ENCODE data around the gene OGFRL1.

The OGFRL1 gene

DNA sequence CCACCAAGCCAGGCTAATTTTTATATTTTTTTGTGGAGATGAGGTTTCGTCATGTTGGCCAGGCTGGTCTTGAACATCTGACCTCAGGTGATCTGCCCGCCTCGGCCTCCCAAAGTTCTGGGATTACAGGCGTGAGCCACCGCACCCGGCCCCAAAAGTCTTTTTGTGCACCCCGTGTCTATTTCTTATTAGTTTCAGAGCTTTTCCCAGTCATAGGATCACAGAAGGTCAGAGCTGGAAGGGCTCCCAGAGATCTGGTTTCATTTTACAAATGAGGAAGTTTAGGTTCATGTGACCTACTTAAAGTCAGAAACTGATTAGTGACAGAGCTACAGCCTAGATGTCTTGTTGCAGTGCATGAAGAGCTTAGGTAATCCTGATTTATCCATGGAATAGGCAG is 1.6 kb upstream of the OGFRL1 start:
- DNase-seq (ENCODE audit: low read depth): peak; percentile 49

DNA sequence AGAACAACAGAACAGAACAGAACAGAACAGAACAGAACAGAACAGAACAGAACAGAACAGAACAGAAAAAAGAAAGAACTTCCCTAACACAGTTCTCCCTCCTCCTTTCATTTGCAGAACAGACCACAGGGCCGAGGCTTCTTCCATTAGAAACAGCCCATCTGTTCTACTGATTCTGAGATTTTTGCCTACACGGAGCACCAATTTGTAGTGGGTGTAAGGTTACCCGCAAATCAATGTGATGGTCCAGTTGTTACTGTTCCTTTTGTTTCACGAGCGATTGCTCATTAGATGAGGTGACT is 734 bp upstream of the OGFRL1 start:
- no peak for DNase-seq (ENCODE audit: low read depth)

DNA sequence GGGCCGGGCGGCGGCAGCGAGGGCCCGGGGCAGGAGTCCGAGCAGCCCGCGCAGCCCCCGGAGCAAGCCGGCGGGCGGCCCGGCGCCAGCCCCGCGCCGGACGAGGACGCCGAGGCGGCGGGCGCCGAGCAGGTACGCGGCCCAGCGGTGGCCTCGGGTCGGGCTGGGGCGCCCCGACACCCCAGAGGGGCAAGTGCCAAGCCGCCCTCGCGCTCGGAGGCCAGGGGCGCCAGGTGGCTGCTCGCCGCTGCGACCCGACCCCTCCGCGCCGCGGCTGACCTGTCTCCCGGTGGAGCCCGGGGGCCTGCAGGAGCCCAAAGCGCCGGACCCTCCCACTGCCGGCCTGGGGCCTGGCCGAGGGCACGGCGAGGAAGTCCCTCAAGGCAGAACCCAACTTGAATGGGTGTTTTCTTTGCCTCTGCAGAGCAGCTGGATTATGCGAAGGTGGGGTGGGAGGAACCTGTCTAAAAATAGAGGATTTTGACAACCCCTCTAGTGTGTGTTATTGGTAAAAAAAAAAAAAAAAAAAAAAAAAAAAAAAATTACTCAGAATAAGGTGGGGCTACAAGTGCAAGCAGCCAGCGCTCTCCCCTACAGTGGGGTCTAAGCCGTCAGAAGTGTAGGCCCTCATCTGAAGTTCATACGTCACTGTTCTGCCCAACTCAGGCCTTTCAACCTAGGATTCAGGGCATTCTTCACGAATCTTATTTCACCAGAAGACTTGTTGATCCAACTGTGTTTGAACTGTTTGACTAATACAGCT is 609 bp downstream of the OGFRL1 start:
- no peak for DNase-seq (ENCODE audit: low read depth)

DNA sequence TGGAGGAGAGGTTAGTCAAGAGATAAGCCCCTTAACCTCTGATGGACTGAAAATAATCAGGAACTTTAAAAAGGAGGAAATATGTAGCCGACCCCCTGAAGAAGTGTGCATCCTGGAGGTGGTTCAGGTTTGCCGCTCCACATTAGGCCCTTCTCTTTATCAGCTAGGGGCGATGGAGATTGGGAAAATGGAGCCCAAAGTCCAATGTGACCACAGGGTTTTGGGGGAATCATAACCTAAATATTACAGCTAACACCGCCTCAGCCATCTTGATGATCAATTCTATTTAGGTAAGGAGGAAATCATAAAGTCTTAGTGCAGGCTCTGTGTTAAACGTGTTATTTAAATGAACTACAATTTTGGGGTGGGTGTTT is 1.2 kb downstream of the OGFRL1 start:
- DNase-seq (ENCODE audit: low read depth): no peak

DNA sequence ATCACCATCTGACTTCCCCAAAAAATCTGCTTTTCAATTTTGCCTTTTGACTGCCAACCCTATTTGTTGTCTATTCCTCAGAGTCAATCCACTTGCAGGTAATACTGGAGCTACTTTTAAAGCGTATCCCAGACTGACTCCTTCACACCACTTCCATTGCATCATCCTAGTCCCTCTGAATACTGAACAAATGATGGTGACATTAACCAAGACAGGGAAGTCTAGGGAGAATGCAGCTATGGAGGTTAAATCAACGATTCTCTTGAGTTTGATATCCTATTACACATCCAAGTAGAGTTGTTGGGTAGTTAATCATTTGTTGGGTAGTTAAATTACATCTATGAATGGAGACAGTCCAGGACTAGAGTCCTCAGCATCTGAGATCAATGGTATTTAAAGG is 2.0 kb downstream of the OGFRL1 start:
- DNase-seq (ENCODE audit: low read depth): no peak

DNA sequence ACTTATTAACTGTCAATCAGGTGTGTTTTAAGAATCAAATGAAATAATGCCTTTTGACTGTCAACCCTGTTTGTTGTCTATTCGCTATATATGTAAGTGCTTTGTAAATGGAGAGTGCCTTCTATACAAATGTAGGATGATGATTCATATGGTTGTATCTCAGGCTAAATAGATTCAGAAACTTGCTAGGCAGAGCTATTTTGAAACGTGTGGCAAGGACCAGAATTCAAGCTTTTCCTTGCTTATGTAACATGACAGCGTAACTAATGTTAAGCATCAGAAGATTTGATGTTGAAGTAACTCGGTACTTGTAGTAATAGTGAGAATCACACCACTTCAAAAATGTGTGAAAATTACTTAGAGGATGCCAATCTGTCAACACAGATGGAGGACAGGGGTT is 3.4 kb downstream of the OGFRL1 start:
- DNase-seq (ENCODE audit: low read depth): no peak

DNA sequence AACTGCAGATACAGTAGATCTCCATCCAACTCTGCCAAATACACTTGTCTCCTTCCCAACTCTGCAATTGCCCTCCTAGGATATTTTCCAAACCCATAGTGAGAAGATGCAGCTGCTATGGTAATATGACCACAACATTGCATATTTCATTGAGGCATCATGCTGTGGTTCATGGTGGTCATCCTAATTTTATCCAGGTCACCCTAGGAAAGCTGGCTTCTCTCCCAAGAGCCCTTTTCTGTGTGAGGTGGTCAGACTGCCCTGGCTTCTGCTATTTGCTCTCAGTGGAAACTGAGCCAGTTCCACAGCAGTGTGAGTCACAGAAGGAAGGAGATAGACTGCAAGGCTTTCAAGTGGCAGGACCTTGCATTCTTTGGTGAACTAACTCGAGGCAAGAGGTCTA is 5.5 kb downstream of the OGFRL1 start:
- DNase-seq (ENCODE audit: low read depth): peak; percentile 95

DNA sequence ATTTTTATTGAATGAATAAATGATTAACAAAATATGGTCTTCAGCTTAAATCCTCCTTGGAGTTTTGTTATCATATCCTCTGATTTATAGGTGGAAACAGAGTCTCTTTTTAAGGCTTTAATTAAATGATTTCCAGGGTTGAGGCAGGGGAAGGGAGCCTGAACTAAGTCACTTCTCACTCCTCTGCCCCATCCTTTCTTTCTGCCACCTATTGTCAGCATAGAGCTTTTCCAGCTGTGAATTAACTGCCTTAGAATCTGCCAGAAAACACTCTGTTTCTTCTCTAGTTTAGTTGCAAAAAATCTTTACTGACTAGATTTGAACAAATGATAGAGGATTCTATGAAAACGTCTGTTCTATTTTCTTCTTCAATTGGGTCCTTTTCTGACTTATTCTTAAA is 9.8 kb downstream of the OGFRL1 start:
- DNase-seq (ENCODE audit: low read depth): no peak

DNA sequence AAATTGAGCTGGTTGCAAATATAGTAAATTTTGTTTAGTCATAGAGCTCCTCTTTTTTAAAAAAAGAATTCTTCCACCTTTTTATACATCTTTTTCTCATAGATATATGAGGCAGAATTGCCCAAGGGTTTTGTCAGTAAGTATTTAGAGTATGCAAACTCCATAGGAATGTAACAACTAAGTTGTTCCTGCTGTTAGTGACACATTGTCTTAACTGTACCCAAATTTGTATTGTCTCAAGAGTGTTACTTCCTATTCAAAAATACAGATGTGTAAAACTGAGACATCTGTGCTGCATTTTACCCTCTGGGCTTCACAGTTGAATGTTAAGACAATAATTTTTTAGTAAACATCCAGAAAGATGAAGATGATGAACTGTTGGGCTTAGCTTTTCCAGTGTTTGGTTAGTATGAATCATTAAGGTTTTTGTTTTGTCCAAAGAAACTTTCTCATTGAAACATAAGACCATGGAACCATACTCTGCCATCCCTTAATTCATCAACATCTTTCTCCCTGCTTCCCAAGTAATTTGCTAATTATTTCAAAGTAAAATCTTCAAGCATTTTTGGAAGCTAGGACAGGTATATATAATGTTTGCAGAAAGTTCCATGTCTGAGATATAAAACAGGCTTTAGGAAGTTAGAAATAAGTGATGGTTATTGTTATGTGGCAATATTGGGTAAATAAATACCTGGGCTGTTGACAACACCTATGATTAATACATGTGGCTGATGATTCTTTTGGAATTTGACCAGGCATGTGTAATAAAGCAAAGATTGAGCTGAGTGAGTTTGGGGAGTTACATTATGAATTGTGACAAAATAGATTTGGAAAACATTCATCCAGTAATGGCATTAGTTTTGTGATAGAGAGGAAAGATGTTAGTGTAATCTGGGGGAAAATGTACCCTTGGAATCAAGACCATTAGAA is 11.2 kb downstream of the OGFRL1 start:
- no peak for DNase-seq (ENCODE audit: low read depth)

DNA sequence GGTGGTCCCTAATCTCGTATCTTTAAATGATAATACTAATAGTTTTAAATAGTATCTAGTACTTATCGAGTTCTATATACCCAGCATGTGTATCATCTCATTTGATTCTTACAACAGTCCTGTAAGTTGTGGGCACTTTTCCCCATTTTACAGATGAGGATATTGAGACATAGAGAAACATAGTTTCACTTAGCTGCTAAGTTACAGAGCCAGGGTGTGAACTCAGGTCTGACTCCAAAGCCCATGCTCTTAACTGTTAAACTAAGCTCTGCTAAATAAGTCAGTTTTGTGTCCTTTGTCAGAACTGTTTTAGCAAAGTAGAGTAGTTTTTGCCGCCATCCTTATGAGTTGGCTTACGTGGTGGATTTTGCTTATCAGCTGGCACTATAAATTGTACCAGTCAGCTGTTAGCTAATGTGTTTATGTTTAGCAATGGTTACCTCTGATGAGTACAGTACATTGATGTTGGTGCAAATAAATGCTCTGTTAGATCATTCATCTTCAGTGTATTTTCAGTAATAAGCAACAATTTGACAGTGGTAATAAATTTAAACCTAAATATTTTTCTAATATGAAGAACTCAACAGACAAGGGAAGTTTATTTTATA is 12.1 kb downstream of the OGFRL1 start:
- DNase-seq (ENCODE audit: low read depth): no peak

DNA sequence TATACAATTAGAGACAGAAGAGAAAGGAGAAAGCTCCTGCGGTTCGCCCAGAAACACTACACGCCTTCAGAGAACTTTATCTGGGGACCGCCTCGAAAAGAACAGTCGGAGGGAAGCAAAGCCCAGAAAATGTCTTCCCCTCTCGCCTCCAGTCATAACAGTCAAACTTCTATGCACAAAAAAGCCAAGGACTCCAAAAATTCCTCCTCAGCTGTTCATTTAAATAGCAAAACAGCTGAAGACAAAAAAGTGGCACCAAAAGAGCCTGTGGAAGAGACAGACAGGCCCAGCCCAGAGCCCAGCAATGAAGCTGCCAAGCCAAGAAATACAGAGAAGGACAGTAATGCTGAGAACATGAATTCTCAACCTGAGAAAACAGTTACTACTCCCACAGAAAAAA is 12.9 kb downstream of the OGFRL1 start:
- no peak for DNase-seq (ENCODE audit: low read depth)

DNA sequence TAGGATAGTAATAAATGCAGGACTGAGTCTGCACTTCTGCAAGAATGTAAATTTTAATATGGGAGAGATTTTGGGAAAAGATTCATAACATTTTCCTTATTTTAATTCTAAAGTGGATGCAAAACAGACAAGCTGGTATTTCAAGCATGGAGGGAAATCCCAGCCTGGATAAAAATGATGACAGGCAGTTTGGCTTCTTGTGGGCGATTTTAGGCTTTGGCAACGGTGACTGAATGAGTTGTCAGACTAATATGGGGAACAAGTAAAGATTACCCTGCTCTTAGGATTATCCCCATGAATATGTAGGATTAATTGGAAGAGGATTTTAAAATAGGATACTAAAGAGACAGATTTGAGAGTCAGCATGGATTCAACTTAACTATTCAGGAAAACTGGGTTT is 21.0 kb downstream of the OGFRL1 start:
- DNase-seq (ENCODE audit: low read depth): no peak

DNA sequence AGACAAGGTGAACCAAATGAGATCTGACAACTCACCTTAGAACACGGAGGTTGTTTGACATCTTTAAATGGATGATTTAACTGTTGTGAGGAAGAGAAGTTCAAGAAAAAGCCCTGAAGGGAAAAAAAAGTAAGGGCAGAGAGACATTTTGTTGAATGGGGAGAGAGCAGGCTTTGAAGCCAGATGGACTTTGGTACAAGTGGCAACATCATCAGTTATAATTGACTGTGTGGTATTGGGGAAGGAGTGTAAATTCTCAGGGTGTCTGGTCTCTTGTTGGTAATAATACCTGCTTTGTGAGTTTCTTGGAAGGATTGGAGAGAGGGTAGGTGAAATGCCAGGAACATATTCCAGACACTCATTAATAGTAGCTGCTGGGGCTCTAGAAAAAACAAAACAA is 21.6 kb downstream of the OGFRL1 start:
- no peak for DNase-seq (ENCODE audit: low read depth)

DNA sequence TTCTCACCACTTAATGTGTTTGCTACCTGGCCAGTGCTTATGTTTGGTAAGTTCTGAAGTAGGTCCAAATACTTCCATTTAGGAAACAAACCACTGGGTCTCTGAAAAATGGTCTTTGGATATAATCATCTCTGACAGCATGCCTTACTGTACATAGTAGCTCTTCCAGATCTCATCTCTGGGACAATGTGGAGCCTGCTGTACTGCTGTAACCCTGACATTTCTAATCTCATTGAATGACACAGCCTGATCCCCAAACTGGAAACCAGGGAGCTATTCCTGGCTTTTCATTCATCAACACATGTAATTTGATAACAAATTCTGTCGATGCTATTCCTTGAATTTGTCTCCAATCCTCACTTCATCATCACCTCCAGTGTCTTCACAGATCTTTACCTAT is 23.5 kb downstream of the OGFRL1 start:
- no peak for DNase-seq (ENCODE audit: low read depth)

DNA sequence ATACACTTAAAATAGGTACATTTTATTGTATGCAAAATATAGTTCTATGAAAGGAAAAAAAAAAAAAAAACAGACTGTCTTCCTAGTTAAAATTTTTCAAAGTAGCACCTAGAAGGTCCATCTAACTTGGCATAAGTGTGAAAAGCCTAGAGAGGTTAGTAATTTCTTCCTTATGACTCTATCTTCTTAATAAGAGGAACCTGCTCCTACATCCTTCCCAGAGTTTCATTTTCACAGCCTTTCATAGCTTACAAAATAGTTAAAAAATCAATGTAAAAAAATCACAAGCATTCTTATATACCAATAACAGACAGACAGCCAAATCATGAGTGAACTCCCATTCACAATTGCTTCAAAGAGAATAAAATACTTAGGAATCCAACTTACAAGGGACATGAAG is 28.8 kb downstream of the OGFRL1 start:
- no peak for DNase-seq (ENCODE audit: low read depth)

DNA sequence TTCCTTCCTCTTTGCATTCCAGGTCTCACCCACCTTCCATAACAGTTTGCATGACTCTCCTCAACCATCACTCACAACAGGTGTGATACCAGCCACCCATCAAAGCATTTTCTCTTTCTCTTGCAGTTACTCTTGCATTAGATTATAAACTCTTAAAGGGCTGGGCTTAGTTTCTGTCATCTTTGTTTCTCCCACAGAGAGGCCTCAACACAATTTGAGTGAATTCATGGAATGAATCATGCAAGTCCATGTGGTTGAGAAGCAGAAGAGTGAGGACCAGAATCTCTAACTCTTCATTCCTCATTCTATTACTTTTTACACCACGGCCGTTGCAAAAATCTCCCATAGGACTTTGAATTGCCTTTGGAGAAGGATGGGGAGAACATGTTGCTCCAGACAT is 31.4 kb downstream of the OGFRL1 start:
- DNase-seq (ENCODE audit: low read depth): no peak

DNA sequence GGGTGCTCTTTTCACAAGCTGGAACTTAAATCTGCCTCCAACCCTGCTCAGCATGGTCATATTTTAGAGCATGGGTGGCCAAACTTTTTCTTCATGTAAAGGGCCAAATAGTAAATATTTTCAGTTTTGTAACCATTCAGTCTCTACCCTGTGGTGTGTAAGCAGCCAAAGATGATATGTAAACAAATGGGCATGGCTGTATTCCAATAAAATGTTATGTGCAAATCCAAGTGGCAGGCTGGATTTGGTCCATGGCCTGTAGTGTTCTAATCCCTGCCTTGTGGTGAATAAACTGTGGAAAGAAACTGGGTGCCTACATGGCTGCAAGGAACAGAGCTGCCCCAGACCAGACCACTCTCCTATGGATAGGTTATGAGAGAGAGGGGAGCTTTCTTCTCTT is 32.7 kb downstream of the OGFRL1 start:
- no peak for DNase-seq (ENCODE audit: low read depth)

DNA sequence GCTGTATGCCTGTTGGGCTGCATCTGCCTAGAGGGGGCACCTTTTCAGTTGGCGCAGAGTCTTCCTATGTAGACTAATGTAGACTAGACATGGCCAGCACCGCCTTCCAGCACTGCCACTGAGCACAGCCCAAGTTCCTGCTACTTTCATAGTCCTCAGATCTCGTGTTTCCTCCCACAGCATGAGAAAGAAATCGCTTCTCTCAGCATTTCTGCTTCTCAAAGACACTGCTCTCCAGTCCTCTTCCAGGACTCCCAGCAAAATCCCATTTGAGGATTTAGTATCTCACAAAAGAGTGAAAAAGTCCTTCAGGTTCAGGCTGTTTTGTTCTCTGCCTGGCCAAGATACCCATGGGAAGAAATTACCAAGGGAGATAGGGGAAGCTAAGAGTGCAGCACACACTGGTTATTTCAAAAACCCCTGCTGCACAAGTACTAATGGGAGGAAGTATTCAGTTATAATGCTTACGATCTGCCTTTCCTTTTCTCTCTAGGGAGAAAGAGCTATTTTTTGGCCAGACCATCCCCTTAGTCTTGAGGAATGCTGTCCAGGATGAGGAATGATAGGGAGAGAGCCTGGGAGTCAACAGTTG is 35.7 kb downstream of the OGFRL1 start:
- DNase-seq (ENCODE audit: low read depth): no peak

DNA sequence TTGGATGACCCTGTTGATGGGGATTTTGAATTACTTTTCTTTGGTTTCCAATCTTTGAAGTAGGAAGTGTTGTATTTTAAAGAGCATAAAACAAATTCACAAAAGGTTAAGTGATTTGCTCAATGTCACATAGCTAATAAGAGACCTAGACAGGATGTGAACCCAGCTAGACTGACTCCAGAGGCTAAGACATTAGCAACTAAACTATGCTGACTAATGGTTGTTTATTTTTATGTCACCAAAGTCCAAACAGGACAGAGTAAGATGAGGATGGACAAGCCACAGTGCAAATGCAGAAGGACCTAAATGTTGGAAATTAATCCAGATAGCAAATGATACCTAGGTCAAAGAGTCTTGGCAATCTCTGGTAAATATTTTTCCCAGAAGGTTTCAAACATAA is 38.0 kb downstream of the OGFRL1 start:
- no peak for DNase-seq (ENCODE audit: low read depth)

DNA sequence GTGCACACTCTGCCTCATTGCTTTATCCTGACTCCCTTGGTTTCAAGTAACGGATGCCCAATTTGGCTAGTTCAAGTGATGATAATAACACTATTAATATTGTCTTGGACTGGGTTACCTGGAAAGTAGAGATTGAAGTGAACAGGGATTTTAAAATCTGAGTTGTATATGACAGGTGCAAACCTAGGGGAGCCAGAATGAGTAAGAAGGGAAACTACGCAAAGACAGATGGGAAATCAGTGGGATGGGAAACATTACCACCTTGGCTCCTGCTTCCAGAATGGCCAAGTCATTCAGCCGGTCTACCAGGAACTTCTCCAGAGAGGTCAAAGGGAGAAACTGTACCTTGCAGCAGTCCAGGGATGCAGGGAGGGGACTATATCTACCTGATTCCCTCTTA is 41.9 kb downstream of the OGFRL1 start:
- DNase-seq (ENCODE audit: low read depth): no peak

DNA sequence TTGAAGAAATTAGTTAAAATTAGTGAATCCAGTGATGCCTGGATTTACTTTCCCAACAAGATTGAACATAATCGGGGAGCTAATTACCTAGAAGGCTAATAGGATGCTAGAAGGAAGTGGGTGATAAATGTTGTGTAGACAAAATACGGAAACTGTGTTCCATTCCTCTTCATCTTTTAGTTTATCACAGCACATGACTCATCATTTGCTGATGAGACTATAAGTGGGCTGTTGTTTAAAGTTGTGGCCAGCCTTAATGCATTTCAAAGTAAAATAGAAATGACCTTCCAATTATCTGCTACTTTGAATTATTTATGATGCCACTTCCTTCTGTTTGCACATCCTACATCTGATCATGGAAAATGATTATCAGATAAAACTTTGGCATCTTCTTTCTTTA is 43.4 kb downstream of the OGFRL1 start:
- DNase-seq (ENCODE audit: low read depth): no peak

DNA sequence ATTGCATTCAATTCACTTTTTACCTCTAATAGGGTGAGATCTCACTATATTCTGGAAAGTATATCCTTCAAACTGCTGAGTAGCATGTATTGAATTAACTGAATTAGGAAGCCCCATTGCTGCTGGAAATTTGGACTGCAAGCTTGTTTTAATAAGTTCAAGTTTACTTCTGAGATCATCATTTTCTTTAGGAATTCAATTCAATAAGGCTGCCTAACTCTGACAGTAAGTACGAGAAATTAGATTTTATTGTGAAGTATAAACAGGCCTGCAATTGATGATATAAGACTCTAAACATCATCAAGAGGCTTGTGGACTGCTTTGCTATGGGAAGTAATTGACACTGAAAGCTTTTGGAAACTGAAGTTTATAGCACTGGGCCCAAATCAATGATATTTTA is 44.4 kb downstream of the OGFRL1 start:
- DNase-seq (ENCODE audit: low read depth): no peak

DNA sequence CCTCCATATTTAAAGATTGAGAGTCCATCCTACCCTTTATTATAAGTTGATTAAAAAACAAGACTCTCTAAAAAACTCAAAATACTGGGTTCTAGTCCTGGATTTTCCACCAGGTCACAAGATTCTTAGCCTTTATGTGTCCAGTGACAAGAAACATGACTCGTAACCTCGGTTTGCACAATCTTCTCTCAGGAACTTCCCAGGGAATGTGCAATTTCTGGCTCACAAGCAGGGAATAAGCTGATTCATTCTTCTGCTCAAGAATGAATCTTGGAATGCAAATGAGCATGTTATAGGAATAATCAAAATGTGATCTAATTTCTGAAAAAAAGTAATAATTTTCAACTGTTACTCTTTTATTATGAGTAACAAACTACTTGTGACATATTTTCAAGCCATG is 45.1 kb downstream of the OGFRL1 start:
- peak; percentile 92 for DNase-seq (ENCODE audit: low read depth)

Data from stromal cell of bone marrow (primary cell).